ENCODE results near the gene RNF111.
A peak's percentile ranks its signal among the peaks of the same experiment; 100 is the strongest.
"Not testable (repeated sequence)": the region's sequence is repeated elsewhere in the genome, so short reads cannot be mapped to it uniquely, and the experiment has no call there.

The RNF111 gene

GRCh38 chr15:59120937-59121336, 133.5 kb downstream of the RNF111 start:
- DNase-seq (ENCODE audit: extremely low spot score, insufficient read length, low read depth) (no peak), FAIRE-seq (no peak)

- no peak for DNase-seq (ENCODE audit: extremely low spot score, insufficient read length, low read depth)
- FAIRE-seq: no peak
These were observed 136.8 kb downstream of the RNF111 start for GRCh38 chr15:59124261-59124660.

DNA sequence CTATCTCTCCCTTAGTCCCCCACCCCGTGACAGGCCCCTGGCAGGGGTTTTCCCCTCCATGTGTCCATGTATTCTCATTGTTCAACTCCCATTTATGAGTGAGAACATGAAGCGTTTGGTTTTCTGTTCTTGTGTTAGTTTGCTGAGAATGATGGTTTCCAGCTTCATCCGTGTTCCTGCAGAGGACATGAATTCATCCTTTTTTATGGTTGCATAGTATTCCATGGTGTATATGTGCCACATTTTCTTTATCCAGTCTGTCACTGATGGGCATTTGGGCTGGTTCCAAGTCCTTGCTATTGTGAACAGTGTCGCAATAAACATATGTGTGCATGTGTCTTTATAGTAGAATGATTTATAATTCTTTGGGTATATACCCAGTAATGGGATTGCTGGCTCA, 138.2 kb downstream of the RNF111 start:
- not testable (repeated sequence) for DNase-seq (ENCODE audit: extremely low spot score, insufficient read length, low read depth); FAIRE-seq

- not testable (repeated sequence) for FAIRE-seq; DNase-seq (ENCODE audit: extremely low spot score, insufficient read length, low read depth)
These were observed 139.8 kb downstream of the RNF111 start for GRCh38 chr15:59127255-59127654.

- DNase-seq (ENCODE audit: extremely low spot score, insufficient read length, low read depth) (no peak), FAIRE-seq (no peak)
These were observed 144.0 kb downstream of the RNF111 start for GRCh38 chr15:59131456-59131855.

GRCh38 chr15:59131969-59132562, 144.6 kb downstream of the RNF111 start:
- FAIRE-seq: no peak
- no peak for DNase-seq (ENCODE audit: extremely low spot score, insufficient read length, low read depth)

- FAIRE-seq (no peak), DNase-seq (ENCODE audit: extremely low spot score, insufficient read length, low read depth) (no peak)
These were observed 146.5 kb downstream of the RNF111 start for GRCh38 chr15:59133929-59134427.

GRCh38 chr15:59137566-59137965, 150.1 kb downstream of the RNF111 start:
- FAIRE-seq (no peak), DNase-seq (ENCODE audit: extremely low spot score, insufficient read length, low read depth) (no peak)

- peak; percentile 60 for DNase-seq (ENCODE audit: extremely low spot score, insufficient read length, low read depth)
- FAIRE-seq: peak; percentile 53
These were observed 150.8 kb downstream of the RNF111 start for GRCh38 chr15:59138243-59138642.

- FAIRE-seq (no peak), DNase-seq (ENCODE audit: extremely low spot score, insufficient read length, low read depth) (no peak)
These were observed 153.2 kb downstream of the RNF111 start for GRCh38 chr15:59140422-59141226.

- DNase-seq (ENCODE audit: extremely low spot score, insufficient read length, low read depth): no peak
- FAIRE-seq: no peak
These were observed 155.8 kb downstream of the RNF111 start for GRCh38 chr15:59143281-59143680.

GRCh38 chr15:59144594-59144993, 157.1 kb downstream of the RNF111 start:
- DNase-seq (ENCODE audit: extremely low spot score, insufficient read length, low read depth); FAIRE-seq: not testable (repeated sequence)
